ENCODE measurements around the gene GBP4.

DNA sequence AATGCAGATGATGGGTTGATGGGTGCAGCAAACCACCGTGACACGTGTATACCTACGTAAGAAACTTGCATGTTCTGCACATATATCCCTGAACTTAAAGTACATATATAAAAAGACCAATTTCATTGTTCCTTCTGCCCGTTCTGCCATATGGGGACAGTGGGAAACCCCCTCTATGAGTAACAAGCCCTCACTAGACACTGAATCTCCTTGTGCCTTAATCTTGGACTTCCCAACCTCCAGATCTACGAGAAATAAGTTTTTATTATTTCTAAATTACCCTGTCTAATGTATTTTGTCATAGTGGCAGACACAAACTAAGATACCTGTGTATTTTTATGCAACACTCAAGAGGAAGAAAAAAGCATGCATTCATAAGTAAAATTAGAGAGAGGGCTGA is 32.9 kb downstream of the GBP4 start:
- TF ChIP-seq, protein P1, sequence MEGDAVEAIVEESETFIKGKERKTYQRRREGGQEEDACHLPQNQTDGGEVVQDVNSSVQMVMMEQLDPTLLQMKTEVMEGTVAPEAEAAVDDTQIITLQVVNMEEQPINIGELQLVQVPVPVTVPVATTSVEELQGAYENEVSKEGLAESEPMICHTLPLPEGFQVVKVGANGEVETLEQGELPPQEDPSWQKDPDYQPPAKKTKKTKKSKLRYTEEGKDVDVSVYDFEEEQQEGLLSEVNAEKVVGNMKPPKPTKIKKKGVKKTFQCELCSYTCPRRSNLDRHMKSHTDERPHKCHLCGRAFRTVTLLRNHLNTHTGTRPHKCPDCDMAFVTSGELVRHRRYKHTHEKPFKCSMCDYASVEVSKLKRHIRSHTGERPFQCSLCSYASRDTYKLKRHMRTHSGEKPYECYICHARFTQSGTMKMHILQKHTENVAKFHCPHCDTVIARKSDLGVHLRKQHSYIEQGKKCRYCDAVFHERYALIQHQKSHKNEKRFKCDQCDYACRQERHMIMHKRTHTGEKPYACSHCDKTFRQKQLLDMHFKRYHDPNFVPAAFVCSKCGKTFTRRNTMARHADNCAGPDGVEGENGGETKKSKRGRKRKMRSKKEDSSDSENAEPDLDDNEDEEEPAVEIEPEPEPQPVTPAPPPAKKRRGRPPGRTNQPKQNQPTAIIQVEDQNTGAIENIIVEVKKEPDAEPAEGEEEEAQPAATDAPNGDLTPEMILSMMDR (IDR thresholded peaks at IDR 0.05), result no peak
- TF ChIP-seq POLR2A (IDR thresholded peaks at IDR 0.05) (no peak), EP300 (IDR thresholded peaks at IDR 0.05) (no peak)

Measured in gastroesophageal sphincter (tissue), 3 donors.